PFSK-1 (cell line): ENCODE results near the gene GPN1.

Experiments
- FOXP2 ChIP-seq: optimal IDR thresholded peaks from 2 replicates; pipeline ENCODE3; 2011; ENCODE audit warnings: borderline replicate concordance, control low read depth, inconsistent platforms; ENCODE audit not compliant: insufficient read depth; ENCODE audit errors: extremely low read length, extremely low read depth
- POLR2AphosphoS5 ChIP-seq: IDR thresholded peaks from 2 replicates; pipeline ENCODE4 v1.6.1; 2012; ENCODE audit warnings: low read depth, mild to moderate bottlenecking, control low read depth, low read length, moderate library complexity
- SIN3A ChIP-seq: IDR thresholded peaks from 2 replicates; pipeline ENCODE4 v1.6.1; 2012; ENCODE audit warnings: mild to moderate bottlenecking, low read length, moderate library complexity, borderline replicate concordance; ENCODE audit not compliant: insufficient read depth
- TAF1 ChIP-seq: IDR thresholded peaks from 2 replicates; pipeline ENCODE4 v1.6.1; 2012; ENCODE audit warnings: low read length, control low read depth, borderline replicate concordance; ENCODE audit not compliant: insufficient read depth
- TF ChIP-seq, protein P1 (sequence below), 2 experiments: IDR thresholded peaks; 2 replicates each; pipeline versions ENCODE4 v1.6.1 to v1.8.0; 2011 to 2012; ENCODE audit warnings: low read depth in 2 of 2, low read length in 2 of 2, control low read depth in 1 of 2, inconsistent platforms in 1 of 2, mild to moderate bottlenecking in 1 of 2, moderate library complexity in 1 of 2; ENCODE audit not compliant: insufficient read depth in 1 of 2

GPN1 gene

DNA sequence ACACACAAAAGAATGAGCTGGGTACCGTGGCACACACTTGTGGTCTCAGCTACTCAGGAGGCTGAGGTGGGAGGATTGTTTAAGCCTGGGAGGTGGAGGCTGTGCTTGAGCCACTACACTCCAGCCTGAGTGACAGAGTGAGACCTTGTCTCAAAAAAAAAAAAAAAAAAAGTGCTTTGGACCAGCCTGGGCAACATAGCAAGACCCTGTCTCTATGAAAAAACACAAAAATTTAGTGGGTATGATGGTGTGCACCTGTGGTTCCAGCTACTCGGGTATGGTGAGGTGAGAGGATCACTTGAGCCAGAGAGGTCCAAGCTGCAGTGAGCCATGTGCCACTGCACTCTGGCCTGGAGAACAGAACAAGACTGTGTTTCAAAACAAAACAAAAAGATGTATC is 35.6 kb upstream of the GPN1 start:
- TF ChIP-seq TAF1 = no peak
- TF ChIP-seq POLR2AphosphoS5 = no peak
- no peak for TF ChIP-seq FOXP2
- TF ChIP-seq, protein P1, sequence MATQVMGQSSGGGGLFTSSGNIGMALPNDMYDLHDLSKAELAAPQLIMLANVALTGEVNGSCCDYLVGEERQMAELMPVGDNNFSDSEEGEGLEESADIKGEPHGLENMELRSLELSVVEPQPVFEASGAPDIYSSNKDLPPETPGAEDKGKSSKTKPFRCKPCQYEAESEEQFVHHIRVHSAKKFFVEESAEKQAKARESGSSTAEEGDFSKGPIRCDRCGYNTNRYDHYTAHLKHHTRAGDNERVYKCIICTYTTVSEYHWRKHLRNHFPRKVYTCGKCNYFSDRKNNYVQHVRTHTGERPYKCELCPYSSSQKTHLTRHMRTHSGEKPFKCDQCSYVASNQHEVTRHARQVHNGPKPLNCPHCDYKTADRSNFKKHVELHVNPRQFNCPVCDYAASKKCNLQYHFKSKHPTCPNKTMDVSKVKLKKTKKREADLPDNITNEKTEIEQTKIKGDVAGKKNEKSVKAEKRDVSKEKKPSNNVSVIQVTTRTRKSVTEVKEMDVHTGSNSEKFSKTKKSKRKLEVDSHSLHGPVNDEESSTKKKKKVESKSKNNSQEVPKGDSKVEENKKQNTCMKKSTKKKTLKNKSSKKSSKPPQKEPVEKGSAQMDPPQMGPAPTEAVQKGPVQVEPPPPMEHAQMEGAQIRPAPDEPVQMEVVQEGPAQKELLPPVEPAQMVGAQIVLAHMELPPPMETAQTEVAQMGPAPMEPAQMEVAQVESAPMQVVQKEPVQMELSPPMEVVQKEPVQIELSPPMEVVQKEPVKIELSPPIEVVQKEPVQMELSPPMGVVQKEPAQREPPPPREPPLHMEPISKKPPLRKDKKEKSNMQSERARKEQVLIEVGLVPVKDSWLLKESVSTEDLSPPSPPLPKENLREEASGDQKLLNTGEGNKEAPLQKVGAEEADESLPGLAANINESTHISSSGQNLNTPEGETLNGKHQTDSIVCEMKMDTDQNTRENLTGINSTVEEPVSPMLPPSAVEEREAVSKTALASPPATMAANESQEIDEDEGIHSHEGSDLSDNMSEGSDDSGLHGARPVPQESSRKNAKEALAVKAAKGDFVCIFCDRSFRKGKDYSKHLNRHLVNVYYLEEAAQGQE (IDR thresholded peaks at IDR 0.05; ENCODE audit: insufficient read depth in 1 of 2, low read depth in 2 of 2, low read length in 2 of 2) = no peak
- TF ChIP-seq SIN3A = no peak

DNA sequence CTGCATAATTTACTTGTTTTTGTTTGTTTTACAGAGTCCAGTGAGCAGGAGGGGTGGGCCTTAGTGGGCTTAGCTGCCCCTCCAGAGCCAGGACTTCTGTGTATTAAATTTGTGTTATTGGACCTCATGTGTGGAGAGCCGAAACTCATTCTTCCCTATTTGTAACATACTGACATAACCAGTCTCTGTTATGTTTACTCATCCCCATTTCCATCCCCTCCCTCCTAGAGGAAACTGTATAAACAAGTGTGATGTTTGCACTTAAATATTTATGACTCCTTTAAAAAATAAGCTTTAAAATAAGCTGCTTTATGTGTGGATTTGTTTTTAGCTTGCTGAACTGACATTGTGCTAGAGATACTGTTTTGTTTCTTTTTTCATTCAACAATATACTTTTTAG is 32.2 kb upstream of the GPN1 start:
- TF ChIP-seq POLR2AphosphoS5 (no peak), FOXP2 (no peak), SIN3A (no peak), TAF1 (no peak)
- TF ChIP-seq, protein P1 (IDR thresholded peaks at IDR 0.05; ENCODE audit: insufficient read depth in 1 of 2, low read depth in 2 of 2, low read length in 2 of 2) = no peak

DNA sequence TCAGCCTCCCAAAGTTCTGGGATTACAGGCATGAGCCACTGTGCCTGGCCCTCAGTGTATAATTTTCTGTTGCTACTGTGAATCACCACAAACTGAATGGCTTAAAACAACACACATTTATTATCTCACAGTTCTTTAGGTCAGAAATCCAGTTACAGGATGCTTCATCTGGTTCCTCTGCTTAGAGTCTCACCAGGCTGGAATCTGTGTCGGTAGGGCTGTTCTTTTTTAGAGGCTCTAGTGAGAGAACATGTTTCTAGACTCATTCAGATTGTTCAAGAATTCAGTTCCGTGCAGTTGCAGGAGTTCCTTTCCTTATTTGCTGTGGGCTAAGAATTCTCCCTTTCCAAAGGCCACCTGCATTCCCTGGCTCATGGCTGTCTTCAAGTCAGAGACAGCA is 22.2 kb upstream of the GPN1 start:
- TF ChIP-seq FOXP2 = no peak
- no peak for TF ChIP-seq POLR2AphosphoS5

DNA sequence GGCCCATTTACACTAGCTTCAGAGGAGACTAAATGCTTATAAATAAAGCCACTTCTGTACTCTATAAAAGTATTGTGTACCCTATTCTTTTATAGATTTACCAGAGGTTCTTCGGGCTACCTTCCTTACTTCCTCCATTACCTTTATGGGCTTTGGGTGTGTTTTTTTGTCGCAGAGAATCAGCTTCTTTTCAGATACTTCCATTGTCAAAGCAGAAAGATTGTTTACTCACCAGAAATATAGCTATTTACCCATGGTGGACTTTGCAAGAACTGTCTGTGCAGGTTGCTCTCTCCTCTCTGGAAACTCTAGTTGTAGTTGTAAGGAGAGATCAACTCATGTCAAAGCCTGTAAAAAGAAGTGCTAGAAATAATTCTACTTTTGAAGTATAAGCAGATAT is 14.9 kb upstream of the GPN1 start:
- TF ChIP-seq SIN3A = no peak

DNA sequence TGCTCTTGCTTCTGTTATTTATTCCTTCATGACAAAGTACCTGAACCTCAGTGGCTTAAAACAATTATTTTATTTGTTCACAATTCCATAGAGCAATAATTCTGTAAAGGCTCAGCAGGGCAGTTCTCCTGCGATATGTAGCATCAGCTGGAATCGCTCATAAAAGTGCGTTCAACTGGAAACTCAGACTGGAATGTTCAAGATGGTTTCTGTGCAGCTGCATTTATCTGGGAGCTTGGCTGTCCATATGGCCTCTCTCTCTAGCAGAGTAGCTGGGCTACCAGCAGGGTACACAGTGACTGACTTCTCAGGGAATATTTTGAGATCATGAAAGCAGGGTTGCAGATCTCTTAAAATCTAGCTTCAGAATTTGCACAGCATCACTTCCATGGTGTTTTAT is 13.5 kb upstream of the GPN1 start:
- no peak for TF ChIP-seq FOXP2
- TF ChIP-seq SIN3A = no peak
- no peak for TF ChIP-seq TAF1
- TF ChIP-seq POLR2AphosphoS5 = no peak
- TF ChIP-seq, protein P1 (IDR thresholded peaks at IDR 0.05; ENCODE audit: insufficient read depth in 1 of 2, low read depth in 2 of 2, low read length in 2 of 2) = no peak

DNA sequence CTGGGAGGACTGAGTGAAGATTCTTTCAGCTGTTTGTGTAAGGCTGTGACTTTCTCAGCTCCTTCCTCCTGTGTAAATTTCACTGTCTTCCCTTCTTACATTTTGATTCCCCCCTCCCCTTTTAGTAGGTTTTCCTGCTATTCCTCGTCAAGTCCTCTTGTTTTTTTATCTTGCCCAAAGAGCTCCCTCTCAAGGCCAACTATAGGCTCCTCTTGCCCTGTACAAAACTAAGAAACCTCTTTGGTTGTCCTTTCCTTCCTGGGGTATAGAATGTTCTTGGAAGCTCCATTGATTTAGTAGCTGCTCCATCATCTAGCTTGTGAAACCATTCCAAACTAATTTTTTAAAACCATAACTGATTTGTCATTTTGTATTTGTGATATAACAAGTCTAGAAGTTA is 7.3 kb upstream of the GPN1 start:
- TF ChIP-seq, protein P1 (IDR thresholded peaks at IDR 0.05; ENCODE audit: insufficient read depth in 1 of 2, low read depth in 2 of 2, low read length in 2 of 2) = no peak
- no peak for TF ChIP-seq SIN3A
- TF ChIP-seq TAF1 = no peak
- TF ChIP-seq POLR2AphosphoS5 = no peak
- no peak for TF ChIP-seq FOXP2
